Neural cell (in vitro differentiated cells): ENCODE data around the gene GPR107.

Experiments
- CTCF ChIP-seq: fragments of 450-650 bp; IDR thresholded peaks from 2 replicates; pipeline ENCODE4 v1.5.1; 2014; ENCODE audit warnings: antibody characterized with exemption, mild to moderate bottlenecking, moderate library complexity; ENCODE audit not compliant: poor library complexity, severe bottlenecking
- EZH2 ChIP-seq: fragments of 200-600, 300-800 bp; shearing (Covaris generic), sonication (generic); IDR thresholded peaks from 2 replicates; pipeline ENCODE4 v1.6.1; 2014; ENCODE audit warnings: antibody characterized with exemption, low read length, borderline replicate concordance, mild to moderate bottlenecking; ENCODE audit not compliant: insufficient read depth, poor library complexity, severe bottlenecking
- POLR2AphosphoS5 ChIP-seq: IDR thresholded peaks from 2 replicates; pipeline ENCODE4 v1.6.1; 2012
- TAF1 ChIP-seq: IDR thresholded peaks from 2 replicates; pipeline ENCODE4 v1.6.1; 2012; ENCODE audit warnings: low read depth

- TF ChIP-seq CTCF: no peak
- TF ChIP-seq TAF1: no peak
- no peak for TF ChIP-seq EZH2
- TF ChIP-seq POLR2AphosphoS5: no peak
Observed at GRCh38 chr9:130034570-130034969, 19.1 kb upstream of the GPR107 start.
